ENCODE results near the gene C1QTNF12.

Gene C1QTNF12

DNA sequence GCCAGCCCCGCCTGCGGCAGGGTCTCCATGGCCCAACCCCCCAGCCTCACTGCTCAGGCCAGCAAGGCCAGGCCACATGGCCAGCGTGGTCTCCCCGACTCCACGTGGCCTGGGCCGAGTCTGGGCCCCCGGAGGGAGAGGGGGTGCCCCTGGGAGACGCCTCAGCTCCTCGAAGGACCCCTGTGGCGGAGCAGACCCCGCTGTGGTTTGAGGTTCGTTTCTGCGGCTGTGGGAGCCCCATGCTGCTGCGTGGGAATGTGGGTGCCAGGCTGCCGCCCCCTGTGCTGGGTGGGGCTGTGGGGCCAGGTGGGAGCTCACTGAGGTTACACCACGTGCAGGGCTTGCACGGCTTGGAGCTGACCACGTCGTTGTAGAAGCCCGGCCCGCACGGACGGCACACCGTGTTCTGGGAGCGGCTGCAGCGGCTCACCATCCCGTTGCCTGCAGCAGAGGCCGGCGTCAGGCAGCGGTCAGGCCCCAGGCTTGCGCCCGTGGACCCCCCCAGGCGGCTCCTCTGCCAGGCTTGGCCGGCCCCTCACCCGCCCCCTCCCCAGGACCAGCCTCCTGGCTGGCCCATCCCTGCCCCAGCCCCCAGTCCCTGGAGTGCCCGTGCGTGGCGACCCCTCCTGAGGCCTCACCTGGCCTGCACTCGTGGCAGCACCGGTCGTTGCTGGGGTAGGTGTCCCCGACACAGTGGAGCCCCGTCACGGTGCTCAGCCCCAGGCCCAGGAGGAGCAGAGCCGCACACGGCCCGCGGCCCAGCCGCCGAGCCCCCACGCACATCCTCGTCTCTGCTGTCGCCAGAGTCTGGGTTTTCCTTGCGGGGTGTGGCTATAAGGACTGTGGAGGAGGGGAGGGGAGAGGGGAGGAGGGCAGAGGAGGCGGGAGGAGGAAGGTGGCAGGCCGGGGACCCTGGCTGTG is 32.9 kb downstream of the C1QTNF12 start, which contains the start of gene TNFRSF4:
Gene TNFRSF4, minus strand, starts transcription at position 809 of the 921 bp plus-strand sequence. Its CDS starts 26 bp downstream, at position 783.
- no peak for DNase-seq (ENCODE audit: low spot score)

DNA sequence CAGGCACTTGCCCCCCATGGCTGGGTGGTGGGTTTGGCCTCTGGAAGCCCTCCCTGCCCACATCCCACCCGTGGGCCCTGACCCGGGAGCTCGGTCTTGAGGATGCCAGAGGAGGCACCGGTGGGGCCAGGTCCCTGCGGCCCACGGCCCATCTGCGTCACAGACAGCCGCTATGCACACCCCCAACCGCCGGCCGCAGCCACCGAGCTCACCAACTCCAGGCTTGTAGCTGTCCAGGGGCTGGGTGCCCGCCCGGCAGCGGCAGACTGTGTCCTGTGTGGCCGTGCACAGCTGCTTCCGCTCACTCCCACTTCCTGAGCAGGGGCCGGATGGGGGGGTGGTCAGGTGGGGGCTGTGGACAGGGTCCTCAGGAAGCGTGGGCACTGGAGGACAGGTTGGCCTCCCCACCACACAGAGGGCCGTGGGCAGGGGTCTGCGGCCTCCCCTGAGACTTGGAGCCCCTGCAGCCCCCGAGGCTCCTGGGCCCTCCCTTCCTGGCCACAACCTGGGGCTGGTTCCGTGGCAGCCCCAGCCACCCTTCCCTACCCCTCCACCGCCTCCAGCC is 33.7 kb downstream of the C1QTNF12 start:
- no peak for DNase-seq (ENCODE audit: low spot score)

DNA sequence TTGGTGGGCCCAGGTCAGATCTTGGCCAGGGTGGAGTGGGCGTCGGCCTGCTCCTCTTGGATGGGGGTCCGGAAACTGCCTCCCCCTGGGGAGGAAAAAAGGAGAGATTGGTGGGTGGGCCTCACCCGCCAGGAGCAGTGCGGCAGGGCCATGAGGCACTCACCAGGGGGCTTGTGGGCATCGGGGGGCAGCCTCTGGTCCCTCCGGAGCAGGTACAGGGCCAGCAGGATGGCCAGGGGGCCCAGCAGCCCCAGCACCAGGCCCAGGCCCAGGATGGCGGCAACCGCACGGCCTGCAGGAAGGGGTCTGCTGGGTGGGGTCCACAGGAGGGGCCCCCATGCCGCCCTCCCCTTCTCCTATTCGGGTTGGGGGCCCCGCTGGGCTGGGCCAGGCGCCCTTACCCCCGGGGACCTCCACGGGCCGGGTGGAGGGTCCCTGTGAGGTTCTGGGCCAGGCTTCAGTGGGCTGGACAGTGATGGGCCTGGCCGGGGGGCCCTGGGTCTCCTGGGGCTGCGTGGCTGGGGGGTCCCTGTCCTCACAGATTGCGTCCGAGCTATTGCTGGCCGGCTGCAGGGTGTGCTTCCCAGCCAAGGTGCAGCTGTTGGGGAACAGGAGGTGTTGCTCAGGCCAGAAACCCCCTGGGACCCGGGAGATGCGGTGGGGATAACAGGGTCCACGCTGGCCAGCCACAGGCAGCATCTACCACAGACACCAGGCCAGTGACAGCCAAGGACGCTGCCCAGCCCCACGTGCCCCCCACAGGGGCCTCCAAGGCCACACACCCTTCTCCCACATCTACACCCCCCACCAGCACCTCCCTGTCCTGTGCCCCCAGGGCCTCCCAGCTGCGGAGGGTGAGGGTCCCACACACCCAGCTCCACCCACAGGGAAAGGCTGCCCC is 34.7 kb downstream of the C1QTNF12 start:
- DNase-seq (ENCODE audit: low spot score), result no peak

DNA sequence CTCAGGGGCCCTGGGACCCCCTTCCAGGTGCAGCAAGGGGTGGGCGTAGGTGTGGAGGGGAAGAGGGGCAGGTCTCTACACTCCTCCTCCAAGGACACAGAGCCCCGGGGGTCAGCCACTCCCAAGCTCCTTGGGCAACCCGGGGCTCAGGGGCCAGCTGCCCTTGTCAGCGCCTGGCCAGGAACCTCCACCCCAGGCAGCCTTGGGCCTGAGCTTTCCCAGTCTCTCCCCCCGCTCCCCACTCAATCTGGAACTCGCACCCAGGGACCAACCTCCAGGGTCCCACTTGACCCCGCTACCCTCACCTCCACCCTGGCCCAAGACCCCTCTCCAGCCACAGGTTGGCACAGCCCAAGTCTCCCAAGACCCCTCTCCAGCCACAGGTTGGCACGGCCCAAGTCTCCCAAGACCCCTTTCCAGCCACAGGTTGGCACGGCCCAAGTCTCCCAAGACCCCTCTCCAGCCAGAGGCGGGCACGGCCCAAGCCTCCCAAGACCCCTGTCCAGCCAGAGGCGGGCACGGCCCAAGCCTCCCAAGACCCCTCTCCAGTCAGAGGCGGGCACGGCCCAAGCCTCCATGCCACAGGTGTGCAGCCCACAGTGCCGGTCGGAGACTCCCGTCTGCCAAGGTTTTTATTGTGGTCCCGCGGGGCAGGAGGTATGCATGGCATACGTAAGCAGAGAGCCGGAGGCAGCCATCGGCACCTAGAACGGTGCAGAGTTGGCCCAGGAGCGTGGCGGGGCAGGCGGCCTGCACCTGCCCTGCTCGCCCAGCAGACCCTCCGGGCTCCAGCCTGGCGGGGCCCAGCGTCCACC is 35.6 kb downstream of the C1QTNF12 start:
- no peak for DNase-seq (ENCODE audit: low spot score)

DNA sequence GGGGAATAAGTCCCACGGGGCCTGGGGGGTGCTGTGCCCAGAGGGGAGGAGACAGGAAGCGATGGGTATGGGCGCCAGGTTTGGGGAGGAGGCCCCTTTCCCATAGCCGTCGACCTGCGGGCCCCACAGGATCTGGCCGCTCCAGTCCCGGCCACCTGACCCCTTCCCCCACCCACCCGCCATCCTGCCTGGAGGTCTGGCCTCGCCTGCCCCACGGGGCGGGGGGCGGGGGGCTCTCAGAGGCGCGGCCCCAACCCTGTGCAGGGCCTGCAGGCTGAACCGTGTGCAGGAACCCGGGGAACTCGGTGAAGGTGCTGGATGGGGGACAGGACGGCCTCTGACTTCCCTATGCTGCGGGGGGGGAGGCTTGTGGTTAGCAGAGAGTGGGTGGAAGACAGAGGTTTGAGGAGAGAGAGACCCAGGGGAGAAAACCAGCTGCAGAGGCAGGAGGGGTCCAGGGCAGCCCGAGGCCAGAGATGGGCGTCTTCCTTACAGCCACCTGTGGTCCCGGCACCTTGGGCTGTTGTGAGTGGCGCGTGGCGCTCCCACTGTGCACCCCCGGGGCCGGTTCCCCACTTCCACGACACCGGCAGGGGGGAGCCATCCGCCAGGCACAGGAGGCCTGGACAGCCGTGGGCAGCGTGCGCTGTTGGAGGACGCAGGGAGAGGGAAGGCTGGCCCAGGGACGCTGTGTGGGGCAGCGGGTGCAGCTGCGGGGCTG is 37.6 kb downstream of the C1QTNF12 start:
- DNase-seq (ENCODE audit: low spot score), result no peak

DNA sequence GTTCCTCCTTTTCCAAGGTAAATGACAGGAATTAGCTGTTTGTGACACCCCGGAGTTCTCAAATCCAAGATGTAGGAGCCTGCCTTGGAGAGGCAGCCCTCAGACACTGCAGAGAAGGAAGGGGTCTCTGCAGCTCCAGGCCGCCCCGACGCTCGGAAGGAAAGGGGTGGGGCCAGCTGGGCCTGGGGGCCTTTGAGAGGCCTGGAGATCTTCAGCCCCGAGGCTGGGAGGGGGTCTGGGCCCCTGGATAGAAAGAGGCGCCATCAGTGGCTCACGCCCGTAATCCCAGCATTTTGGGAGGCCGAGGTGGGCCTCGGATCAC is 39.0 kb downstream of the C1QTNF12 start:
- no peak for DNase-seq (ENCODE audit: low spot score)

DNA sequence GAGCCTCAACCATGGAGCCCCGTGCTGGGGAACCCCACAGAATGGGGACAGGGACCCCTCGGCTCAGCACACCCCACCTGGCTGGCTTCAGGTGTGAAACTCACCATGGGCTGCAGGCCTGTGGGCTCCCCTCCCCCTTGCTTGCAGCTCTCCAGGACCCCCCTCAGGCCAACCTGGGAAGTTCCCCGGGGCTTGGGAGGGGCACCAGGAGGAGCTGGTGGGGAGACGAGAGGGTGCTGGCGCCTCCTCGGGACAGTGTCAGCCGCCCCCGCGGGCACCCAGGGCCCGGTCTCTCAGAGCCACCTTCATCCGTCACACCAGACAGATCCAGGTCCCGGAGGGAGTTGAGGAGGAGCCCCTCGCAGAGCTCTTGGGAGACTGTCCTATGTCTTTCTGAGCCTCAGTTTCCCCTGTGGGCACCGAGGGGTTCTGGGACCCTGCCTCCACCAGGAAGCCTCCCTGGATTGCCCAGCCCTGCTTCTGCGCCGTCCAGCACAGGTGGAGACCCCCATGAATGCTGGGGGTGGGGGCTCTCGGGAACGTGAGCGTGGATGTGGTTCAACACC is 39.5 kb downstream of the C1QTNF12 start:
- DNase-seq (ENCODE audit: low spot score), result no peak

DNA sequence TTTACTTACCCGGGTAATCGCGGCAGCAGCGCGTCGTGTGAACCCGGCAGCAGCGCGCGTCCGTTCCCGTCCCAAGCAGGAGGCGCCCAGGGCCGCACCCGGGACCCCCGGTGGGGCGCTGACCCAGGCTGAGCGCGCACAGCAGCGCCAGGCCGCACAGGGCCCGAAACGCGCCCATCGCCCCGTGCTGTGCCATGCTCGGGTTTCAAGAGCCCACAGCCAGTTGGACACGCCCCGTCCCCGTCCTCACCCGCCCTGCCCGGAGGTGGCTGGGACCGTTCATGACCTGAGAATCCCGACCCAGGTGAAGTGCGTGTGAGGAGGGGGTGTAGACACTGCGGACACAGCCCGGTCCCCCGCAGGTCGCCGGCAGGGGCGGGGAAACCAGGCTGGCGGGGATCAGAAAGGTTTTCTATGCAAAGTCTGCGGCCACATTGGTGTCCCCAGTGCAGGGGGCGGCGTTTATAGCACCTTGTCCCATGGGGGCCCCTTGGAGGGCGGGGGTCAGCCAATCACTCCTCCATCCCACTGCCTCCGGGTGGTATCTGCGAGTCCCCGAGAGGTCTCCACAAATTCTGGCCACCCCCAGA is 40.1 kb downstream of the C1QTNF12 start, which contains the start of gene TNFRSF18:
Gene TNFRSF18, minus strand, starts transcription at position 217 of the 590 bp plus-strand sequence. Its CDS starts 21 bp downstream, at position 196.
- no peak for DNase-seq (ENCODE audit: low spot score)

DNA sequence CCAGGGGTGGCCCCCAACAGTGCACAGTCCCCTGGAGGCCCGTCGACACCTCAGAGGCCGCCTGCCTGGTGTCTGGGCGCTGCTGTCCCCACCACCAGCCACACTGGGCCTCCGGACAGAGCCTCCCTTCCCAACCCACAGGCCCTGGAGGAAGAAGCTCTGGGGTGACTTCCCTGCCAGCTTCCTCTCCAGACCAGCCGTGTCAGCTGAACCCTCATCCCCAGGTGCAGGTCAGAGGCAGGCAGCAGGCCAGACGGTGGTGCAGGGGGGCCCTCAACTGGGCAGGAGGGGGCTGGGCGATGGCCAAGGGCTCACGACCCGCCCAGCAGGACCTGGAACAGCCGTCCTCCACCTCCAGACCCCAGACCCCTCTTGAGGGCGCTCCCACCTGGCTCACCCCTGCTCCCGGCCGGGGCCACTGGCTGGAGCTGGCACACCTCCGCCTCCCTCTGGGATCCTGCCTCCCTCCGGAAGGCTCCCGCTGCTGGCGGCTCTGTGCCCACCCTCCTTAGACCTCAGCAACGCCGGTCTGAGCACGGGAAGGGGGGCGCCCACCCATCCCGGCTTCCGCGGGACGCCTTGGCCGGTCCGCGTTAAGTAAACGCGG is 40.6 kb downstream of the C1QTNF12 start:
- DNase-seq (ENCODE audit: low spot score), result no peak

DNA sequence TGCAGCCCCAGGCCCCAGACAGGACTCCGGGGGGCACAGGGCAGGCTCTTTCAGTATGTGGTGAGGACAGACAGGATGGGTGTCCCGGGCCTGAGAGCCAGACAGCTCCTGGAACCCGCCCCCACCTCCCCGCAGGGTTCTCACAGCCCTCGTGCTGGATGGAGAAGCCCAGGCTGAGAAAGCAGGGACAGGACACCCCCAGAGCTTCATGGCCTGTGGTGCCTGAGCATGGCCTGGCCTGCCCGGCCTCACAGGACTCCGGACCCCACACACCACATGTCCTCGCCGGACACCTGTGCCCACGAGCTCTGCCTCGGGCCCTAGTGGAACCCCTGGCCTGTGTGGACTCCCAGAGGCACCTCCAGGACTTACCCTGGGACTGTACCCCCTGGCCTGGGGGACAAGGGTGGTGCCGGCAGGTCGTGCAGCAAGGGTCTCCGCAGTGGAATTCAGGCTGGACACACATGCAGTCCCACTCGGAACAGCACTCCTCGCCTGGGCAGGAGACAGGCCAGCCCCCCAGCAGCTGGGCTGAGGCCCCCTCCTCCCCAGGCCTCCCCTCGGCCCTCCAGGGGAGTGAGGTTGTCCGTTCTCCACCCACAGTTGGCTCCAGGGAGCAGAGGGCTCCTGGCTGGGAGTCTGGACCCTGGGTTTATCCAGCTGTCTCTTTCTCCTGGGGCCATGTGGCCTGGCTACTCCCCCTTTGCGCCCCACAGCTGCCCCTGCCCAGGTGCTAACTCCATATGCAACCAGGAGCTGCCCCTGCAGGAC is 41.3 kb downstream of the C1QTNF12 start:
- DNase-seq (ENCODE audit: low spot score), result no peak

DNA sequence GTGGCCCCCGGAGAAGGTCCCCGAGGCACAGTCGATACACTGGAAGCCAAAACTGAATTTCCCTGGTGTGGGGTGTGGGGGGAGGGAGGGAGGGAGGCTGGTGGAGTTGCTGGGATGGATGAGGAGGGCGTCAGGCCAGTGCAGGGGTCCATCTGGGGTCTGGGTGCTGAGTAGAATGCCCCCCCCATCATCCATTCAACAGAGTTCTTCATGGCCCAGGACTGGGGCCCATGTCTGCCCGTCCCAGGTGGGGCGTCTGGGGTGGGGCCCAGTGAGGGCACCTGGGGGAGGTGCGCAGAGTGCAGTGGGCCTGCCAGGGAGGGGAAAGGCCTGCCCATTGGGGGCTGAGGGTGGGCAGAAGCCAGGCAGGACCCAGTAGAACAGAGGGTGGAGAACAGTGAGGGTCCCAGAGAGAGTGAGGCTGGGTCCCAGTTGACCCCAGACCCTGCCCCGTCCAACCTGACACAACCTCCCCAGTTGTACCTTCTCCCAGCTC is 42.0 kb downstream of the C1QTNF12 start:
- no peak for DNase-seq (ENCODE audit: low spot score)

DNA sequence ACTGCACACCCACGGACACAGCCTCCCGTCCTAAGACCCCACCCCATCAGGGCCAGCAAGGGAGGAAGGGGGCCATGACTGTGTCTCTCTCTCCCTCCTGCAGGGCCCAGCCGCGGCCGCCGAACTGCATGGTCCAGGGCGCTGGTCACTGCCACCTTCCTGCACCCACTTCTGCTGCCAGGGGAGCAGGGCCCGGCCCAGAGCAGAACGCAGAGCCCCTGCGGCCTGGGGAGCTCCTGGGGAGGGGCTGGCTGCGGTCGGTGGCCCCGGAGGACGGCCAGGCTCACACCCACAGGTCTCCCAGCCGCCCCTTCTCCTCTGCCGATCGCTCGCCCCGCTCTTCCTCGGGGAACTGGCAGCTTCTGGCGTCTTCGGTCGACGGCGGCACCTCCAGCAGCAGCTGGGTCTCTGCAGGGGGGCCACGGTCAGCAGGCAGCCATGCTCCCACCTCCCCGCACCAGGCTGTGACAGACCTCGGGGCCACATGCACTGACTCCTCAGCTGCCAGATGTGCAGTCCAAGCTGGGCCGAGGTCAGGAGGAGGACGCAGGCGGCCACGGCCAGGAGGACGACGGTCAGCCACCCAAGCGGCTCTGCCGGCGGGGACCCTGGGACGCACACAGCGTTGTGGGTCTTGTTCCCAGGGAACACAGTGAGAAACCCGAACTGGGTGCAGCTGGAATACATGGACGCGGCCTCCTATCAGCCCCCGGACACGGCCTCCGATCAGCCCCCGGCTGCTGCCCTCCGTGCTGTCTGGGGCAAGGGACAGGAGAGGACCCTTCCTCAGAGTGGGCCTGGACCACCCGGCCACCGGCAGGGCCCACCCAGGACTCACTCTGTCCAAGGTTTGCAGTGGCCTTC is 42.7 kb downstream of the C1QTNF12 start:
- no peak for DNase-seq (ENCODE audit: low spot score)

DNA sequence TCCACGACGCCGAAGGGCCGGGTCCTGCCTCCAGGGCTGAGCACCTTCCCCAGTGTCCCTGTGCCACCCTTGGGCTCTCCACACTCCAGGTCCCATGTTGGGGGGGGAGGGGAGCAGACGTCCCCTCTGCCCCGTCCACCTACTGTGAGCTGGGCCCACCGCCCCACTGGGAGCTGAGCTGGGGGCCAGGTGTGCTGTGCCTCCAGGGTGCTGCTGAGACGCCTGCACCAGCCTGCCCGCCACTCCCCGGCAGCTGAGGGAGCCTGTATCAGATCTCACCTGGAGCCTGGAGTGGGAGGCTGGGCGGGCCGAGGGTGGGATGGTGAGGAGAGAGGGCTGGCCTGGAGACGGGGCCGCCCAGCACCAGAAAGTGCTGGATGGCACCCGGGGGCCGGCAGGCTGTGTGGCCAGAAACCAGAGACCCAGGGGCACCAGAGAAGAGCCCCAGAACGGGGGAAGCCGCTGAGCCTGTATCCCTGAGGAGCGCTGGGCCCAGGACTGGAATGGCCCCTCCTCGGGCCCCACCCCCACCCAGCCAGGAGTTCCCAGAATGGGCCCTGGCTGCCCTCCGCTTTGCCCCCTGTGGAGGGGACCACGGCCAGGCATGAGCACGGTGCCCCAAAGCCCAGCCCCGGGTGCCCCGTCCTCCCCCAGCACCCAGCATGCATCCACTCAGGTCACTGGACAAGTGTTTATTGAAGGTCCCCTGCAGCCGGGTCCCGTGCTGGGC is 43.5 kb downstream of the C1QTNF12 start:
- no peak for DNase-seq (ENCODE audit: low spot score)

DNA sequence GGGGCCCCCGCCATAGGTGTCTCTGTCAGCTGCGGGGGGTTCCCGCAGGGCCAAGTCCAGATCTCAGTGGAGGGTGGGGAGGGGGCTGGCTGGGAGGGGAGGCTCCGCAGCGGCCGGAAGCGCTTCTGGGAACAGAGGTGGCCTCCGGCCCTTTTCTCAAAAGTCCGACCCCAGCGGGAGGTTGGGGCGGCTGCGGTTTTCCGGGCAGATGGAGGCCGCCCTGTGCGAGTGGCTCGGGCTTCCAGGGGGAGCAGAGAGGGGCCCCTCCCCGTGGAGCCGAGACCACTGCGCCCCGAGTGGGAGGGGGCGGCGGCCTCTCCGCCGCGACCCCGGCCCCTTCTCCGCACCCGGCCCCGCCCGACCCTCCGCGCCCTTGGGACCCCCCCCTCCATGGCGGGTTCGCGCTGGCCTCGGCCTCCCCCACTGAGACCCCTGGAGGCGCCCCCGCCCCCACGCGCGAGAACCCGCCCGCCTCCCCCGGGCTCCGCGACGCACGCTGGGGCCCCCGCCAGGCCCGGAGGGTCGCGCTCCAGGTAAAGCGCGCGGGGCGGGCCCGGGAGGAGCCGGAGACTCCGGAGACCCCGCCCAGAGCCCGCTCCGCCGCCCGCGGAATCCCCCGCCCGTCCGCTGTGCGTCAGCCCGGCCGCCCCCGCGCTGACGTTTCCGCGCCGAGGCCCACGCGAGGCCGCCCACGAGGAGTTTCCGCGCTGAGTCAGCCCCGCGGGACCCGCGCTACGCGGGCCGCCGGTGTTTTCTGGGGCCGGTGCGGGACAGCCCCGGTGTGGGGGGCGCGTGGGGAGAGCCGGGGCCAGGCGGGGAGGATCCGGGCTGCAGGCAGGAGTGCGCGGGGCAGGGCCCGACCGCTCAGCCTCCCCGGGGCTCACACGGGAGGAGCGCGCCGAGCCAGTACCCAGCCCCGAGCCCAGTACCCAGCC is 45.4 kb downstream of the C1QTNF12 start:
- DNase-seq (ENCODE audit: low spot score), result peak; percentile 13

DNA sequence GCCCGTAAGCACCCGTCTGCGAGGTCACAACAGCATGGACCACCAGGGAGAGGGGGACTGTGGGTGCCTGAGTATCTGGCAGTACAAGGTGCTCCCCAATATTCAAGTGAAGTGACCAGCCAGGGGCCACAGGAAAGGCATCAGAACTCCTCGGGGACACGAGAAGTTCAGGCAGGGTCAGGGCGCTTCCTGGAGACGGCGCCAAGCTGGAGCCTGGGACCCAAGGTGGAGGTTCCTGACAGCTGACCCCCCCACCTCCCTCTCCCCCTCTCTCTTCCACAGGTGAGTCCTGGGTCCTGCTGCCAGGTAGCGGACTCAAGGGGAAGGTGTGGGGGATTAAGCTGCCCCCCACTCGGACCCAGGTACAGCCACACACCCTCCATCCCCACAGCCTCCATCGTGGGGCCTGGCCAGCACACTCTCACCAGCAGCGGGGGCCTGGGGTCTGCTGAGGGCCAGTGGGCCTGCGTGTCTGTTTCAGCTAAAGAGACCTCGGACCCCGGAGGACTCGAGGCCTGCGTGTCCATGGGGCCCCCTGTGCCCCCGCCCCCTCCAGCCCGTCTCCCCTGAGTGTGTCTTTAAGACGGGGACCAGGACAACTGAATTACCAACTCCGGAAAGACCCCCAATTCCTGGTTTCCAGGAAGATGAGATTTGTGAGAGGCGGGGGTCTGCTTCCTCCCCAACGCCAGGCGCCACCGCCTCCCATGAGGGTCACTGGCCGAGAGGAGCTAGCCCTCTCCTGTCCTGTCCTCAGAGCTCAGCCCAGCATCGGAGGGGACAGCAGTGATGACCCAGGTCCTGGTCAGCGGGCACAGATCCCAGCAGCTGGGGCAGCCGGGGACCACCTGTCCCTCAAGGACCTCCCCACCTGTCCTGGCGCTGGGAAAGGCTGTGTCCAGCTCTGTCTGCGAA is 46.3 kb downstream of the C1QTNF12 start:
- no peak for DNase-seq (ENCODE audit: low spot score)

All from COLO829 (cell line).